Measurements from ENCODE around the gene ASCL5.

DNA sequence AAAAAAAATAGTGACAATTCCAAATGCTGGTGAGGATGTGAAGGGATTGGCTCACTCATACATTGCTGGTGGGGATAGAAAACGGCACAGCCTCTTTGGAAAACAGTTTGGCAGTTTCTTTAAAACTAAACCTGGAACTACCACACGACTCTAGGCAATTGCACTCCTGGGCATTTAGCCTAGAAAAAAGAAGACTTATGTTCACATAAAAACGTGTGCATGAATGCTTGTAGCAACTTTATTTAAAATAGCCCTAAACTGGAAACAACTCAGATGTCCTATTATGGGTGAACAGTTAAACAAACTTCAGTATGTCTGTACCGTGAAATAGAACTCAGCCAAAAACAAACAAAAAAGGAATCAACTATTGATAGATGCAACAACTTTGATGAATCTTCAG, 36.7 kb upstream of the ASCL5 start:
- TF ChIP-seq CEBPB (IDR thresholded peaks at IDR 0.05) (no peak), EP300 (IDR thresholded peaks at IDR 0.05; ENCODE audit: borderline replicate concordance) (no peak), CREB1 (IDR thresholded peaks at IDR 0.05; ENCODE audit: low read depth) (no peak), TCF12 (IDR thresholded peaks at IDR 0.05; ENCODE audit: low read depth) (no peak), EGR1 (IDR thresholded peaks at IDR 0.05) (no peak), YY1 (IDR thresholded peaks at IDR 0.05; ENCODE audit: low read depth) (no peak), RAD21 (IDR thresholded peaks at IDR 0.05; ENCODE audit: low read depth) (no peak), TAF1 (IDR thresholded peaks at IDR 0.05; ENCODE audit: low read depth) (no peak), ZBTB7A (IDR thresholded peaks at IDR 0.05; ENCODE audit: low read depth) (no peak), NFIC (IDR thresholded peaks at IDR 0.05) (no peak)
- TF ChIP-seq, protein P1, sequence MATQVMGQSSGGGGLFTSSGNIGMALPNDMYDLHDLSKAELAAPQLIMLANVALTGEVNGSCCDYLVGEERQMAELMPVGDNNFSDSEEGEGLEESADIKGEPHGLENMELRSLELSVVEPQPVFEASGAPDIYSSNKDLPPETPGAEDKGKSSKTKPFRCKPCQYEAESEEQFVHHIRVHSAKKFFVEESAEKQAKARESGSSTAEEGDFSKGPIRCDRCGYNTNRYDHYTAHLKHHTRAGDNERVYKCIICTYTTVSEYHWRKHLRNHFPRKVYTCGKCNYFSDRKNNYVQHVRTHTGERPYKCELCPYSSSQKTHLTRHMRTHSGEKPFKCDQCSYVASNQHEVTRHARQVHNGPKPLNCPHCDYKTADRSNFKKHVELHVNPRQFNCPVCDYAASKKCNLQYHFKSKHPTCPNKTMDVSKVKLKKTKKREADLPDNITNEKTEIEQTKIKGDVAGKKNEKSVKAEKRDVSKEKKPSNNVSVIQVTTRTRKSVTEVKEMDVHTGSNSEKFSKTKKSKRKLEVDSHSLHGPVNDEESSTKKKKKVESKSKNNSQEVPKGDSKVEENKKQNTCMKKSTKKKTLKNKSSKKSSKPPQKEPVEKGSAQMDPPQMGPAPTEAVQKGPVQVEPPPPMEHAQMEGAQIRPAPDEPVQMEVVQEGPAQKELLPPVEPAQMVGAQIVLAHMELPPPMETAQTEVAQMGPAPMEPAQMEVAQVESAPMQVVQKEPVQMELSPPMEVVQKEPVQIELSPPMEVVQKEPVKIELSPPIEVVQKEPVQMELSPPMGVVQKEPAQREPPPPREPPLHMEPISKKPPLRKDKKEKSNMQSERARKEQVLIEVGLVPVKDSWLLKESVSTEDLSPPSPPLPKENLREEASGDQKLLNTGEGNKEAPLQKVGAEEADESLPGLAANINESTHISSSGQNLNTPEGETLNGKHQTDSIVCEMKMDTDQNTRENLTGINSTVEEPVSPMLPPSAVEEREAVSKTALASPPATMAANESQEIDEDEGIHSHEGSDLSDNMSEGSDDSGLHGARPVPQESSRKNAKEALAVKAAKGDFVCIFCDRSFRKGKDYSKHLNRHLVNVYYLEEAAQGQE (IDR thresholded peaks at IDR 0.05; ENCODE audit: low read depth): no peak
- TF ChIP-seq, protein P2, sequence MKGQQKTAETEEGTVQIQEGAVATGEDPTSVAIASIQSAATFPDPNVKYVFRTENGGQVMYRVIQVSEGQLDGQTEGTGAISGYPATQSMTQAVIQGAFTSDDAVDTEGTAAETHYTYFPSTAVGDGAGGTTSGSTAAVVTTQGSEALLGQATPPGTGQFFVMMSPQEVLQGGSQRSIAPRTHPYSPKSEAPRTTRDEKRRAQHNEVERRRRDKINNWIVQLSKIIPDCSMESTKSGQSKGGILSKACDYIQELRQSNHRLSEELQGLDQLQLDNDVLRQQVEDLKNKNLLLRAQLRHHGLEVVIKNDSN (IDR thresholded peaks at IDR 0.05): no peak
